ENCODE measurements around the gene CEBPZOS. TPM values are rescaled to one million over a fixed set of nuclear protein-coding genes. Genes with fewer than 3 reads are reported as not detected.
"Not testable (repeated sequence)": the region's sequence is repeated elsewhere in the genome, so short reads cannot be mapped to it uniquely, and the experiment has no call there.

CEBPZOS gene
- total RNA-seq, 4 donors from 2014 or later: 14.1 to 23.7 (median 20.1) TPM

DNA sequence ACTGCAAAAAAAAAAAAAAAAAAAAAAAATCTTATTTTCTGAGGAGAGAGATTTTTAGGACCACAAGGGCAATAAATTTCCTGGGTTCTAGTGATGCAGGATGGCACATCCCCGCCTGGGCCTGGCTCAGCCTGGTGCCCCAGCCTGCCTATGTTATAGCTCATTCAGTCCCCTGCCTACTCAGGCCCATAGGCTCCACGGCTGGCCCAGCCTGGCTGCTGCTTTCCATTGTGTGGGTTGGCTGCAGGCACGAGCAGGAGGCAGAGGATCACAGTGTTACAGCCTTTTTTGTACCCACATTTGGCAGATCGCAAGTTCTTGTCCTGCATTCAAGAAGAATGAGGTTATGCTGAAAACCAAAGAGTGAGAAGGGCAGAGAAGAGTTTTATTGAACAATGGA, 5.0 kb upstream of the CEBPZOS start:
- no peak for DNase-seq (ENCODE audit: low spot score)
- TF ChIP-seq, protein P1, sequence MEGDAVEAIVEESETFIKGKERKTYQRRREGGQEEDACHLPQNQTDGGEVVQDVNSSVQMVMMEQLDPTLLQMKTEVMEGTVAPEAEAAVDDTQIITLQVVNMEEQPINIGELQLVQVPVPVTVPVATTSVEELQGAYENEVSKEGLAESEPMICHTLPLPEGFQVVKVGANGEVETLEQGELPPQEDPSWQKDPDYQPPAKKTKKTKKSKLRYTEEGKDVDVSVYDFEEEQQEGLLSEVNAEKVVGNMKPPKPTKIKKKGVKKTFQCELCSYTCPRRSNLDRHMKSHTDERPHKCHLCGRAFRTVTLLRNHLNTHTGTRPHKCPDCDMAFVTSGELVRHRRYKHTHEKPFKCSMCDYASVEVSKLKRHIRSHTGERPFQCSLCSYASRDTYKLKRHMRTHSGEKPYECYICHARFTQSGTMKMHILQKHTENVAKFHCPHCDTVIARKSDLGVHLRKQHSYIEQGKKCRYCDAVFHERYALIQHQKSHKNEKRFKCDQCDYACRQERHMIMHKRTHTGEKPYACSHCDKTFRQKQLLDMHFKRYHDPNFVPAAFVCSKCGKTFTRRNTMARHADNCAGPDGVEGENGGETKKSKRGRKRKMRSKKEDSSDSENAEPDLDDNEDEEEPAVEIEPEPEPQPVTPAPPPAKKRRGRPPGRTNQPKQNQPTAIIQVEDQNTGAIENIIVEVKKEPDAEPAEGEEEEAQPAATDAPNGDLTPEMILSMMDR (IDR thresholded peaks at IDR 0.05): no peak
- no peak for ATAC-seq (ENCODE audit: low FRiP score)

GRCh38 chr2:37191747-37192146, 4.5 kb upstream of the CEBPZOS start:
- ATAC-seq (ENCODE audit: low FRiP score) (no peak), DNase-seq (ENCODE audit: low spot score) (no peak)
- TF ChIP-seq, protein P1 (IDR thresholded peaks at IDR 0.05): no peak

- DNase-seq (ENCODE audit: low spot score): no peak
- no peak for ATAC-seq (ENCODE audit: low FRiP score)
- TF ChIP-seq, protein P1 (IDR thresholded peaks at IDR 0.05): no peak
These were observed 3.7 kb upstream of the CEBPZOS start for GRCh38 chr2:37192551-37192950.

- DNase-seq (ENCODE audit: low spot score); ATAC-seq (ENCODE audit: low FRiP score): not testable (repeated sequence)
These were observed 405 bp upstream of the CEBPZOS start for GRCh38 chr2:37195862-37196319.

- TF ChIP-seq, protein P1 (IDR thresholded peaks at IDR 0.05): no peak
- DNase-seq (ENCODE audit: low spot score): no peak
- ATAC-seq (ENCODE audit: low FRiP score): no peak
These were observed 2.4 kb downstream of the CEBPZOS start for GRCh38 chr2:37198681-37199065.

DNA sequence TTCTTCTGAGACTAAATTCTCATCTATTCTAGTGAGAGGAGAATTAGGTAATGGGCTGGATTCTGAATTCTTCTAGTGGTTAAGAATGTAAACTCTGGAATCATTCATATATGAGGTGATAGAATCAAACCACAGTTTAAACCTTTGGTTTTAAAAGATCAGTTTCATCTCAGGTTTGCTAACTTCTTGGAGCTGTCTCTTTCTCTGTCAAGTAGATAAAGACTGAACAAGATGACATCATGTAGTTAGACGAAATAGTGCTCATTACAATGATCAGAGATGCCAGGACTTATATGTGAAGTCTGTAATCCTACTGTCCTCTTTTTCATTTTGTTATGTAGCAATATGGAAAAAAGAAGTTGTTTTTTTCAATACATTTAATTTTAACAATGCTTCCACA, 4.9 kb downstream of the CEBPZOS start:
- ATAC-seq (ENCODE audit: low FRiP score): no peak
- no peak for DNase-seq (ENCODE audit: low spot score)
- TF ChIP-seq, protein P1 (IDR thresholded peaks at IDR 0.05): no peak

- ATAC-seq (ENCODE audit: low FRiP score): no peak
- DNase-seq (ENCODE audit: low spot score): no peak
- TF ChIP-seq, protein P1 (IDR thresholded peaks at IDR 0.05): no peak
These were observed 5.5 kb downstream of the CEBPZOS start for GRCh38 chr2:37201766-37202165.

GRCh38 chr2:37203708-37204107, 7.4 kb downstream of the CEBPZOS start:
- DNase-seq (ENCODE audit: low spot score) (no peak), ATAC-seq (ENCODE audit: low FRiP score) (no peak)
- TF ChIP-seq, protein P1 (IDR thresholded peaks at IDR 0.05): no peak

- not testable (repeated sequence) for ATAC-seq (ENCODE audit: low FRiP score); DNase-seq (ENCODE audit: low spot score)
These were observed 8.9 kb downstream of the CEBPZOS start for GRCh38 chr2:37205071-37205661.
